HL-60 (cell line): ENCODE measurements around the gene NPSR1.
"Not testable (repeated sequence)": the region's sequence is repeated elsewhere in the genome, so short reads cannot be mapped to it uniquely, and the experiment has no call there.

Experiments
- DNase-seq, 2 experiments: peaks; one replicate each; pipeline ENCODE4 v3.0.0-alpha.2; 2010 to 2020; ENCODE audit warnings: low read depth in 1 of 2, low spot score in 1 of 2
- H3K27ac ChIP-seq: fragments of 250-450 bp; sonication (Bioruptor Pico); replicated peaks from 2 replicates; pipeline ENCODE4 v1.5.1; 2020; ENCODE audit warnings: mild to moderate bottlenecking, moderate library complexity
- H3K27me3 ChIP-seq: fragments of 250-450 bp; sonication (Bioruptor Pico); 2 replicates; pipeline ENCODE4 v1.5.1; 2021; ENCODE audit warnings: mild to moderate bottlenecking, moderate library complexity; ENCODE audit not compliant: insufficient read depth, poor library complexity, severe bottlenecking
- H3K4me3 ChIP-seq: replicated peaks from 2 replicates; pipeline ENCODE4 v1.5.1; 2011; ENCODE audit warnings: mild to moderate bottlenecking, control low read depth, low read length; ENCODE audit not compliant: insufficient read depth
- GABPA ChIP-seq: IDR thresholded peaks from 2 replicates; pipeline ENCODE4 v1.6.1; 2012; ENCODE audit warnings: low read depth
- POLR2AphosphoS5 ChIP-seq: IDR thresholded peaks from 2 replicates; pipeline ENCODE4 v1.6.1; 2012; ENCODE audit warnings: low read depth
- SPI1 ChIP-seq: IDR thresholded peaks from 2 replicates; pipeline ENCODE4 v1.6.1; 2012; ENCODE audit warnings: low read depth, mild to moderate bottlenecking, borderline replicate concordance
- TF ChIP-seq, protein P1 (sequence below): IDR thresholded peaks from one replicate; pipeline ENCODE4 v1.5.1; 2011; ENCODE audit warnings: low read length, control low read depth, inconsistent platforms; ENCODE audit not compliant: insufficient read depth
- TF ChIP-seq, protein P2 (sequence below): IDR thresholded peaks from 2 replicates; pipeline ENCODE4 v1.6.1; 2012; ENCODE audit warnings: low read depth; ENCODE audit not compliant: insufficient replicate concordance

Gene NPSR1

DNA sequence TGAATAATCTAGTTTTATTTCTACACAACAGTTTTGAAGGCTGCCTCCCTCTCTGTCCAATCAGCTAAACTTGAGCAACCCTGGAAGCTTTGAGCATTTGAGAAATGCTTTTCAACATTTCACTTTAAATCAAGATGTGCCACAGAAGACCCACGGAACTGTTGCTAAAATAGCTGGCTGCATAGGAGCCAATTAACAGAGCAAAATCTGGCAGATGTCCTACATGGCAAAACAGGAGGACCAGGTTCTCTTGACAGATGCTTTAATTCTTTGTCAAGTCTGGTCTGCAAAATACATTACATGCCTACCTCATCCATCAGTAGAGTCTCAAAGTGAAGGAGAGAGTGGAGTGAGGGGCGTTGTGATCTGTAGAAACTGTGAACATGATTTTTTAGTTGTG, 193.4 kb downstream of the NPSR1 start:
- no peak overlapping the region for H3K4me3 ChIP-seq
- no peak overlapping the region for H3K27ac ChIP-seq
- DNase-seq, result no peak
- TF ChIP-seq SPI1 (no peak), GABPA (no peak), POLR2AphosphoS5 (no peak)
- TF ChIP-seq, protein P1, sequence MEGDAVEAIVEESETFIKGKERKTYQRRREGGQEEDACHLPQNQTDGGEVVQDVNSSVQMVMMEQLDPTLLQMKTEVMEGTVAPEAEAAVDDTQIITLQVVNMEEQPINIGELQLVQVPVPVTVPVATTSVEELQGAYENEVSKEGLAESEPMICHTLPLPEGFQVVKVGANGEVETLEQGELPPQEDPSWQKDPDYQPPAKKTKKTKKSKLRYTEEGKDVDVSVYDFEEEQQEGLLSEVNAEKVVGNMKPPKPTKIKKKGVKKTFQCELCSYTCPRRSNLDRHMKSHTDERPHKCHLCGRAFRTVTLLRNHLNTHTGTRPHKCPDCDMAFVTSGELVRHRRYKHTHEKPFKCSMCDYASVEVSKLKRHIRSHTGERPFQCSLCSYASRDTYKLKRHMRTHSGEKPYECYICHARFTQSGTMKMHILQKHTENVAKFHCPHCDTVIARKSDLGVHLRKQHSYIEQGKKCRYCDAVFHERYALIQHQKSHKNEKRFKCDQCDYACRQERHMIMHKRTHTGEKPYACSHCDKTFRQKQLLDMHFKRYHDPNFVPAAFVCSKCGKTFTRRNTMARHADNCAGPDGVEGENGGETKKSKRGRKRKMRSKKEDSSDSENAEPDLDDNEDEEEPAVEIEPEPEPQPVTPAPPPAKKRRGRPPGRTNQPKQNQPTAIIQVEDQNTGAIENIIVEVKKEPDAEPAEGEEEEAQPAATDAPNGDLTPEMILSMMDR, result no peak
- TF ChIP-seq, protein P2, sequence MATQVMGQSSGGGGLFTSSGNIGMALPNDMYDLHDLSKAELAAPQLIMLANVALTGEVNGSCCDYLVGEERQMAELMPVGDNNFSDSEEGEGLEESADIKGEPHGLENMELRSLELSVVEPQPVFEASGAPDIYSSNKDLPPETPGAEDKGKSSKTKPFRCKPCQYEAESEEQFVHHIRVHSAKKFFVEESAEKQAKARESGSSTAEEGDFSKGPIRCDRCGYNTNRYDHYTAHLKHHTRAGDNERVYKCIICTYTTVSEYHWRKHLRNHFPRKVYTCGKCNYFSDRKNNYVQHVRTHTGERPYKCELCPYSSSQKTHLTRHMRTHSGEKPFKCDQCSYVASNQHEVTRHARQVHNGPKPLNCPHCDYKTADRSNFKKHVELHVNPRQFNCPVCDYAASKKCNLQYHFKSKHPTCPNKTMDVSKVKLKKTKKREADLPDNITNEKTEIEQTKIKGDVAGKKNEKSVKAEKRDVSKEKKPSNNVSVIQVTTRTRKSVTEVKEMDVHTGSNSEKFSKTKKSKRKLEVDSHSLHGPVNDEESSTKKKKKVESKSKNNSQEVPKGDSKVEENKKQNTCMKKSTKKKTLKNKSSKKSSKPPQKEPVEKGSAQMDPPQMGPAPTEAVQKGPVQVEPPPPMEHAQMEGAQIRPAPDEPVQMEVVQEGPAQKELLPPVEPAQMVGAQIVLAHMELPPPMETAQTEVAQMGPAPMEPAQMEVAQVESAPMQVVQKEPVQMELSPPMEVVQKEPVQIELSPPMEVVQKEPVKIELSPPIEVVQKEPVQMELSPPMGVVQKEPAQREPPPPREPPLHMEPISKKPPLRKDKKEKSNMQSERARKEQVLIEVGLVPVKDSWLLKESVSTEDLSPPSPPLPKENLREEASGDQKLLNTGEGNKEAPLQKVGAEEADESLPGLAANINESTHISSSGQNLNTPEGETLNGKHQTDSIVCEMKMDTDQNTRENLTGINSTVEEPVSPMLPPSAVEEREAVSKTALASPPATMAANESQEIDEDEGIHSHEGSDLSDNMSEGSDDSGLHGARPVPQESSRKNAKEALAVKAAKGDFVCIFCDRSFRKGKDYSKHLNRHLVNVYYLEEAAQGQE, result no peak
- no peaks in the 10 kb centered on the region for H3K27me3 ChIP-seq

DNA sequence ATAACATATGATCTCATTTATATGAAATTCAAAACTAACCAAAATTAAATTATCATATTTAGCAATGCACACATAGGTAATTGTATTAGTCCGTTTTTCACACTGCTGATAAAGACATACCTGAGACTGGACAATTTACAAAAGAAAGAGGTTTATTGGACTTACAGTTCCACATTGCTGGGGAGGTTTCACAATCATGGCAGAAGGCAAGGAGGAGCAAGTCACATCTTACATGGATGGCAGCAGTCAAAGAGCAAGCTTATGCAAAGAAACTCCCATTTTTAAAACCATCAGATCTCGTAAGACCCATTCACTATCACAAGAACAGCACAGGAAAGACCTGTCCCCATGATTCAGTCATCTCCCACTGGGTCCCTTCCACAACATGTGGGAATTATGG, 200.4 kb downstream of the NPSR1 start:
- H3K4me3 ChIP-seq, H3K27ac ChIP-seq, H3K27me3 ChIP-seq, DNase-seq: not testable (repeated sequence)

DNA sequence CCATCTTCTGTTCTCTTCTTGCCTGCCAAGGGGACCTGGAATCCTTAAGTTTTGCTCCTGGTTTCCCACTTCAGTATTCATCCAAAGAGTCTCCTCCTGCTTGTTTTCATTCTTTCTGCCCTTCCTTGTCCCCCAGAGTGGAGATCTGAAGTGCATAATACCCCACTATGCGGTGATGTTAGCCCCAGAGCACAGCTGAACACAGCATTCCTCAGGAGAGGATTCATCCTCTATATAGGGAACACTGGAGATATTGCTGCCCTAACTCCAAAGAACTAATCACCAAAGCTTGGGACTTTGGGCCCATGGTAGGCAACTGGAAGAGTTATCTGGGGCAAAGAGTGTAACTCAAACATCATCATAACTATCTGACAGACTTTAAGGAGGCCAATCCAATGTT, 201.3 kb downstream of the NPSR1 start:
- not testable (repeated sequence) for DNase-seq, H3K27ac ChIP-seq, H3K4me3 ChIP-seq, H3K27me3 ChIP-seq

DNA sequence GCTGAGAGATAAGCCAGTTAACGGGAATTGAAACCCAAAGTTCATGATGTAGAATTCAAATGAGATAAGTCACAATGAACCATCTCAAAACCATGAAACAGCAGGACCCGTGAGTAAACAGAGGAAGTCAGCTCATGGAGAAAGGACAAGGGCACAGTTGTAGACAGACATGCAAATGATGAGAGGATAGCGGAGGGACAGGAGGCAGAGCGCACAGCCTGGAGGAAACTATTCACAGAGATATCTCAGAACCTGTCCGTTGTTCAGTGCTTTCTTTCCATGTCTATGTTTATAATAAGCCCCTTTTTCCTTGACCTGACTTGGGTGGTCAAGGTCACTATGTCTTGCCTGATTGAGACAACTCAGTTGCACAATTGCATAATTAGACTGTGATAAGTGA, 208.2 kb downstream of the NPSR1 start:
- not testable (repeated sequence) for H3K27me3 ChIP-seq, H3K4me3 ChIP-seq, H3K27ac ChIP-seq, DNase-seq

DNA sequence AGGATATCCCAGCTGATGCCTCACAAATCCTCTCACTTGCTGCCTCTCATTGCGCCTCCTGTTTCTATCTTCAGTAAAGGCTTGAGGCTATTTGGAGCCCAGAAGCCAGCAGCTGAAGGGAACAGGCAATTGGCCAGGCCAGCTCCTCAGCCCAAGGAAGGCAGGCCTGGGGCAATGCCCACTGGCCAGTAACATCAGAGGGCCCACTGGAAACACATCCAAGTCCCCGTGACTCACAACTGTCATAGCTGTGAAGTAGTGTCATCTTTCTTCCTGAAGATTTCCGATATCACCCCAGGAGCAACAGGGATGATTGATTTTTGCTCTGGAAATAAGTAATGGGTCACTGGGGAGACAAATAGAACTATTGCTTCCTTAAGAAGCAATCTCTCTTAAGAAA, 209.3 kb downstream of the NPSR1 start:
- not testable (repeated sequence) for H3K27ac ChIP-seq, H3K4me3 ChIP-seq, H3K27me3 ChIP-seq, DNase-seq

DNA sequence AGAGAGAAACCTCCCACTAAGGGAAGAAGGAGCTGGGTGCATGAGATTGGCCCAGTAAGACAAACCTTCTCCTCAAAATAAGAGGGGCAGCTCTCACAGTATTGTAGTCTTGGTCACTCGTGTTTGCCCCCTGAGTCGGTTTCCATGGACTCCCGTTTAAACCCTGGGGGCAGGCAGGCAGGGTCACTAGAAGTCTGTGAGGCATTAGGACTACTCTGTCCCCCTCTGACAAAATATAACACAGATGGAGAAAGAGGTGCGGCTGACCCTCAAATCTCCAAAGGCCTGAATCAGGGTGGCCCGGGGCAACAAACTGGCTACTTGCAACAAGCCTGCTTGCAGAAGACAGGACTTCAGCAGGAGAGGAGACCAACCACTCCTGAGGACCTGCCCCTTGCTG, 210.6 kb downstream of the NPSR1 start:
- DNase-seq, H3K27ac ChIP-seq, H3K27me3 ChIP-seq, H3K4me3 ChIP-seq: not testable (repeated sequence)

DNA sequence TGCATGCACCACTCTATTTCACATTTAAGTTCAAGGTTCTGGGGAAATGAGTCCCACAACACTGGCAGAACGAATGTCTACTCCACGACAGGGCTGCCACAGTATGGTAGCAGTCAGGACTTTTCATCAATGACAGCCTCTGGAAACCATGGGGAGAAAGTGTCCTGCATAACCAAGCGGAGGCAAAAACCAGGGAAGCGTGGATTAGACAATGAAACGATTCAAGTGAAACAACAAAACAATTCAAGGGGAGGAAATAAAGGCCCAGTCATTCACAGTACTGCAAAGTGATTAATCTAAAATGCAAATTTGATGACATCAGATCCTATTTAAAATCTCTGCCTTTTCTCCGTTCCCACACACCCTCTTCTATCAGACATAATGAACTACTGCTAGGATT, 211.0 kb downstream of the NPSR1 start:
- DNase-seq, result no peak
- H3K27me3 ChIP-seq, result no peaks in the 10 kb centered on the region
- no peak overlapping the region for H3K4me3 ChIP-seq
- no peak overlapping the region for H3K27ac ChIP-seq
- TF ChIP-seq, protein P2, result no peak
- TF ChIP-seq GABPA (no peak), SPI1 (no peak), POLR2AphosphoS5 (no peak)
- TF ChIP-seq, protein P1, result no peak

DNA sequence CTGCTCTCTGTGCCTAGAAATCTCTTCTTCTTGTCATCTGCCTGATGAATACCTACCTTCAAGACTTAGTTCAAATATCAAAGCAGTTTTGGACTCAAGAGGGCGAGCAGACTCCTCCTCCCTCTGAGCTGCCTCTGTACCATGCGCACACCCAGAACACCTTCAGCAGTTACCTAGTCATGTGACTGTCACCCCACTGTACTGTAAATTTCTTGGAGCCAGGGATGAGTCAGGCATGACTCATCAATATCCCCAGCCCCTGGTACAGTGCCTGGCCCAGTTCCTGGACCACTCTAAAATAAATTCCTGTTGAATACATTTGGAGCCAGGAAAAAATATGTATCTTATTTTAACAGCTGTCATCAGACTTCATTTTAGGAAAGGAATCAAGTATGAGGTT, 212.0 kb downstream of the NPSR1 start:
- not testable (repeated sequence) for H3K27me3 ChIP-seq, H3K4me3 ChIP-seq, H3K27ac ChIP-seq, DNase-seq

DNA sequence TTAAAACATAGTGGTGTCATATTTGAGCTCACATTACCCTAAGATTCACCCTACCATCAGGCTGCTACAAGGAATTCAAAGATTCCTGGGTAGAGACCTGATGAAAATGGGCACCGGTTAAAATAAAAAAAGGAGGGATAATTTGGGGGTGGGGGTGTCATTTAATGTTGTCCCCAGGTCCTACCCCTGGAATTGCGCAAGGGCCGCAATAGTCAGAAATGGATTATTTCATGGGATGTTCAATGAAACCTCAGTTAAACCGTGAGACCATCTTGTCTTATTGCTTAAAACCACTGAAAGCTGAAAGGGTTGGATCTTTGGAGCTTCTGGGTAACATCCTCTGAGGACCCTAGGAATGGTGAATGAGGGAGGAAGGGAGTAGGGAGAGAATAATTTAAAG, 216.3 kb downstream of the NPSR1 start:
- H3K27me3 ChIP-seq, H3K4me3 ChIP-seq, DNase-seq, H3K27ac ChIP-seq: not testable (repeated sequence)
